Mucosa of stomach (tissue), 1 donor: ENCODE measurements around the gene NDUFAB1.

Source experiments
- H3K27me3 ChIP-seq: one replicate; pipeline ENCODE4 v1.7.0; 2013; ENCODE audit warnings: mild to moderate bottlenecking, low read length; ENCODE audit not compliant: control insufficient read depth, insufficient read depth
- H3K36me3 ChIP-seq: one replicate; pipeline ENCODE4 v1.7.0; 2013; ENCODE audit warnings: low read length; ENCODE audit not compliant: control insufficient read depth, insufficient read depth
- H3K4me1 ChIP-seq: one replicate; pipeline ENCODE4 v1.7.0; 2013; ENCODE audit warnings: mild to moderate bottlenecking, low read length; ENCODE audit not compliant: control insufficient read depth, insufficient read depth
- H3K4me3 ChIP-seq: one replicate; pipeline ENCODE4 v1.7.0; 2013; ENCODE audit warnings: low read length
- H3K9ac ChIP-seq: one replicate; pipeline ENCODE4 v1.7.0; 2013; ENCODE audit warnings: mild to moderate bottlenecking, low read length, moderate library complexity
- H3K9me3 ChIP-seq: one replicate; pipeline ENCODE4 v1.7.0; 2013; ENCODE audit warnings: mild to moderate bottlenecking, low read length, moderate library complexity; ENCODE audit not compliant: control insufficient read depth
- donor health status: Pancreatic carcinoma.

NDUFAB1 gene

DNA sequence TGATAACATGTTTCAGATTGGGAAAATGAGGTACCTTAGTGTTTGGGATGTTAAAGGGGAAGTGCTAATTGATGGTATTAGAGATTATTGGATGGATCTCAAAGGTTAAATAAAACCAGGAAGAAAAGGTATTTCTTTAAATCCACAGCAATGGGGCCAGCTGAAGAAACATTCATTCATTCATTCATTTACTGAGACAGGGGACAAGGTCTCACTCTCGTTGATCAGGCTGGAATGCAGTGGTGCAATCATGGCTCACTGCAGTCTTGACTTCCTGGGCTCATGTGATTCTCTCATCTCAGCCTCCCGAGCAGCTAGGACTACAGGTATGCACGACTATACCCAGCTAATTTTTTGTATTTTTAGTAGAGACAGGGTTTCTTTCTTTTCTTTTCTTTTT lies 58.7 kb downstream of the NDUFAB1 start:
- H3K9ac ChIP-seq: no peak overlapping the region
- H3K27me3 ChIP-seq: no peaks in the 10 kb centered on the region
- no peak overlapping the region for H3K4me3 ChIP-seq
- H3K4me1 ChIP-seq: no peaks in the 10 kb centered on the region
- no peaks in the 10 kb centered on the region for H3K9me3 ChIP-seq
- no peaks in the 10 kb centered on the region for H3K36me3 ChIP-seq

DNA sequence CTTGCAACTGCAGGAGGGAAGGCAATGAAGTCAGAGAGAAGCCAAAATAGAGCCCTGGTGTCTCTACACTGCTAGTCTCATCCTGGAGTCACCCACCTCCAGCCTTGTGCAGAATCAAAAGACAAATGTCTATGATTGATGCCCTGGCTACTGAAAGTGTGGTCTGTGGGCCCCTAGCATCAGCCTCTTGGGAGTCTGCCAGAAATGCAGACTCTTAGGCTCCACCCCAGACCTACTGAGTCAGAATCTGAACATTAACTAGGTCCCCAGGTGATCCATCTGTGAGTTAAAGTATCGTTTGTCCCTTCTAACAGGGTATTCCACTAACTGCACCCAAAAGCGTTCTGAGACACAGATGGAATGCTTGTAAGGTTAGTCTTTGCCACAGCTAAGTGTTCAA lies 60.2 kb downstream of the NDUFAB1 start:
- H3K4me3 ChIP-seq: no peak overlapping the region
- no peak overlapping the region for H3K9ac ChIP-seq
- no peaks in the 10 kb centered on the region for H3K36me3 ChIP-seq
- no peaks in the 10 kb centered on the region for H3K4me1 ChIP-seq
- H3K9me3 ChIP-seq: no peaks in the 10 kb centered on the region
- H3K27me3 ChIP-seq: no peaks in the 10 kb centered on the region

DNA sequence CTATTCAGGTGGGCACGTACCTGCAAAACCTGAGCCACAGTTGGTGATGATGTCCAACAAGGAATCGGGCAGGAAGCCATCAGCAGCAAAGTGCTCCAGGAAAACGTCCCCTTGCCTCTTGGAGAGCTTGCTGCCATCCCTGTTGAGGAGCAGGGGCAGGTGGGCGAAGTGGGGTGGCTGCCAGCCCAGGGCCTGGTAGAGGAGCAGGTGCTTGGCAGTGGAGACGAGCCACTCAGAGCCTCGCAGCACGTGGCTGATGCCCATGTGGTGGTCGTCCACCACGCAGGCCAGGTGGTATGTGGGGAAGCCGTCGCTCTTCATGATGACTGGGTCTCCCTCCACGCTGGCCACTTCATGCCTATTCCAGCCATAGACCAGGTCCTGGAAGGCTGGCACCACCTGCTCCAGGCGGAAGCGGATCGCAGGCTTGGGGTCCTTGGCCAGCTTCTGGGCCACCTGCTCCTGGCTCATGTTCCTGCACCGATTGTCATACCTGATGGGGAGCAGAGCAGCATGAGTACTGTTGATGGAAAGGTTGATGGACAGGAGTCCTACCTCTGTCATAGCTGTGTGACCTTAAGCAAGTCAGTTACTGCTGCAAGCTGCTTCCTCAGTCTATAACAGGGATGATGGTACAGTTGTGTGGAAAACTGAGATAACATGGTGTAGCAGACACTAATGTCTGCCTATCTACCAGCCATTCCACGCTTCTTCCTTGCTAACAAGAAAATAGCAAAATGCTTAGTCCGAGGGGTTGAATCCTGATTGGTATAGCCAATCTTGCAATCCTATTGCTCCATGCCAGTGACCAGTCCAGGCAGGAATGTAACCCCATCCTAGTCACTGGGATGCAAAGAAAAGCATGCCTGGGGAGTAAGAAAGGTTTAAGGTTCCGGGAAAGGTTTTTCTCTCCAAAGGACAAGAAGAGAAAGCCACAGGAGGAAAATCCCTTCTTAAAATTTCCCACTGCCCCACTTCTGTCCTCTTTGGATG lies 61.0 kb downstream of the NDUFAB1 start:
- Histone ChIP-seq H3K36me3 (no peaks in the 10 kb centered on the region), H3K4me1 (no peaks in the 10 kb centered on the region), H3K9ac (no peak overlapping the region), H3K9me3 (no peaks in the 10 kb centered on the region), H3K27me3 (no peaks in the 10 kb centered on the region), H3K4me3 (no peak overlapping the region)

DNA sequence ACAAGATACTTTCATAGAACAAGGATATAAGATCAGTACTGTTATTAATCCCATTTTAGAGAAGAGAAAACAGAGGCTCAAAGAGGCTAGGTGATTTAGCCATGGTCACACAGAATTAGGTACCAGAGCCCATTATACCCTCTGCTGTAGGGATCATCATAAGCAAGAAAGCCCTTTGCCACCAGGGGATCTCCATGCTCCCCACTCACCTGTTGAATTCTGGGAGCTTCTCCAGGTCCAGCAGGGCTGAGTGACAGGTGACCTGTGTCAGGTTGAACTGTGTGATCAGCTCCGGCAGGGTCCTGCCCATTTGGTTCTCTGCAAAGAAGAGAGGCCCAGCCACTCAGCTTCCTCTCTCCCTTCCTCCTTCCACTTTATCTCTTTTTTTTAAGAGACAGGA lies 63.7 kb downstream of the NDUFAB1 start:
- Histone ChIP-seq H3K27me3 (no peaks in the 10 kb centered on the region), H3K9ac (no peak overlapping the region)

More for the DNA sequence above, 63.7 kb downstream of the NDUFAB1 start:
- Histone ChIP-seq H3K4me1 (no peaks in the 10 kb centered on the region), H3K4me3 (no peak overlapping the region), H3K9me3 (no peaks in the 10 kb centered on the region), H3K36me3 (no peaks in the 10 kb centered on the region)
